Effector memory CD4-positive, alpha-beta T cell (primary cell): ENCODE data around the gene RGS6.

Experiments
- DNase-seq, 3 donors: peaks; one replicate each; pipeline ENCODE4 v3.0.0-alpha.2; 2020
- H3K27ac ChIP-seq: 2 replicates; pipeline ENCODE4 v1.7.0; 2013; ENCODE audit warnings: mild to moderate bottlenecking, low read length, moderate library complexity; ENCODE audit not compliant: insufficient read depth, poor library complexity, severe bottlenecking
- H3K27me3 ChIP-seq: replicated peaks from 2 replicates; pipeline ENCODE4 v1.7.0; 2013; ENCODE audit warnings: mild to moderate bottlenecking, low read length; ENCODE audit not compliant: insufficient read depth, control insufficient read depth, poor library complexity, severe bottlenecking
- H3K36me3 ChIP-seq: 2 replicates; pipeline ENCODE4 v1.7.0; 2013; ENCODE audit warnings: mild to moderate bottlenecking, low read length, moderate library complexity; ENCODE audit not compliant: control insufficient read depth, insufficient read depth
- H3K4me1 ChIP-seq: 2 replicates; pipeline ENCODE4 v1.7.0; 2013; ENCODE audit warnings: low read length, mild to moderate bottlenecking; ENCODE audit not compliant: control insufficient read depth, insufficient read depth, poor library complexity, severe bottlenecking
- H3K4me3 ChIP-seq: 2 replicates; pipeline ENCODE4 v1.7.0; 2013; ENCODE audit warnings: low read length, low read depth, mild to moderate bottlenecking; ENCODE audit not compliant: insufficient read depth, poor library complexity, severe bottlenecking
- H3K9me3 ChIP-seq: 2 replicates; pipeline ENCODE4 v1.7.0; 2013; ENCODE audit warnings: mild to moderate bottlenecking, low read length, moderate library complexity; ENCODE audit not compliant: control insufficient read depth

Gene RGS6

GRCh38 chr14:72172597-72172996 lies 240.4 kb downstream of the RGS6 start:
- Histone ChIP-seq H3K4me1 (no peaks in the 10 kb centered on the region), H3K9me3 (no peaks in the 10 kb centered on the region), H3K27me3 (peaks cover 3% of the 10 kb centered on the region), H3K36me3 (no peaks in the 10 kb centered on the region), H3K4me3 (no peak overlapping the region), H3K27ac (no peak overlapping the region)
- DNase-seq: no peak

DNA sequence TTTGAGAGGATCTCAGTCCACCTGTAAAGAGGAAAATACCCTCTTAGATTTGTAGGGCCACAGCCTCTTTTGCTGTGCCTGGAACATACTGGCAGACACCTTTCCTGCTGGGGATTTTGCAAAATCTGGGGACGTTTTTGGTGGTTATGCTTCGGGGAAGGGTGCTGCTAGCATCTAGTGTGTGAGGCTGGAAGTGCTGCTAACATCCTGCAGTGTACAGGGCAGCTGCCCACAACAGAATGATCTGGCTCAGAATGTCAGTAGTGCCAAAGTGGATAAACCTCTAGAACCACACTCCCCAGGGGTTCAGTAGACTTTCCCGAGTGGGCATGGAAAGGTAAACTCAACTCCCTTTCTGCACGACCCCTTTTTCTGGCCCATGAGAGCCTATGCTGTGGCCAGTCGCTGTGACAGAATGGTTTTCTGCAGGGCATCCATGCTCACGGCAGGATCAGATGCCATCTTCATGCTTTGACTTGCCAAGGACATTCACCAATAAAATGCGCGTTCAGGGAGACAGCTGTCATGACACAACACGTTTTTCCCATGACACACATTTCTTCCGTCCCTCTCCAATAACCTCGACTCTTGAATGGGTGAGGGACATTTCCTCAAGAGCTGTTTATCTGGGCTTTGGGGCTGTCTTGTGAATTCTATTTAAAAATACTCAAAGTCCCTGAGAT lies 240.9 kb downstream of the RGS6 start:
- Histone ChIP-seq H3K9me3 (no peaks in the 10 kb centered on the region), H3K36me3 (no peaks in the 10 kb centered on the region), H3K27ac (no peak overlapping the region), H3K4me1 (no peaks in the 10 kb centered on the region), H3K4me3 (no peak overlapping the region), H3K27me3 (peaks cover under 1% of the 10 kb centered on the region)
- no peak for DNase-seq

GRCh38 chr14:72177251-72177650 lies 245.0 kb downstream of the RGS6 start:
- H3K27me3 ChIP-seq: no peaks in the 10 kb centered on the region
- DNase-seq: no peak
- H3K36me3 ChIP-seq: no peaks in the 10 kb centered on the region
- H3K9me3 ChIP-seq: no peaks in the 10 kb centered on the region
- no peak overlapping the region for H3K27ac ChIP-seq
- no peak overlapping the region for H3K4me3 ChIP-seq
- H3K4me1 ChIP-seq: no peaks in the 10 kb centered on the region

DNA sequence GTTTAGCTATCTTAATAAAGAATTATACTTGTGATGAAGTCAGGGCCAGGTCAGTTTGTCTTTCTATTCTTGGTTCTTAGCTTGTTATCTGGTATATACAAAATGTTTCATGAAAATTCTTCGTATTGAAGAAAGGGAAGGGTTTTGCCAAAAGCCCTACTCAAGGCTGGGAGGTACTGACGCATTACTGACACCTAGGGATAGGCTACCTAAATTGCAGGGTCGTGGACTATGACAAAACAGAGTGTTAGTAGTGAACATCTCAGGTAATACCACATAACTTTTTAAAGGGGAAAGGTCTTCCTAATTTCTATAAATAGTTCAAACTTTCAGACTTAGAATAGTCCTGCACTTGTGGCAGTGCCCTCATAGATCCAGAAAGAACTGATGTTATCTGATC lies 246.3 kb downstream of the RGS6 start:
- DNase-seq: no peak
- no peak overlapping the region for H3K27ac ChIP-seq
- H3K36me3 ChIP-seq: no peaks in the 10 kb centered on the region
- H3K4me3 ChIP-seq: no peak overlapping the region
- no peaks in the 10 kb centered on the region for H3K4me1 ChIP-seq
- H3K27me3 ChIP-seq: no peaks in the 10 kb centered on the region
- no peaks in the 10 kb centered on the region for H3K9me3 ChIP-seq

- no peaks in the 10 kb centered on the region for H3K4me1 ChIP-seq
- H3K36me3 ChIP-seq: no peaks in the 10 kb centered on the region
- no peak overlapping the region for H3K4me3 ChIP-seq
- no peak overlapping the region for H3K27ac ChIP-seq
- no peak for DNase-seq
- no peaks in the 10 kb centered on the region for H3K9me3 ChIP-seq
- H3K27me3 ChIP-seq: no peaks in the 10 kb centered on the region
Measured at GRCh38 chr14:72182708-72183432, 250.6 kb downstream of the RGS6 start.

- H3K27me3 ChIP-seq: no peaks in the 10 kb centered on the region
- H3K27ac ChIP-seq: no peak overlapping the region
- H3K36me3 ChIP-seq: no peaks in the 10 kb centered on the region
- DNase-seq: no peak
- H3K9me3 ChIP-seq: no peaks in the 10 kb centered on the region
- no peak overlapping the region for H3K4me3 ChIP-seq
- no peaks in the 10 kb centered on the region for H3K4me1 ChIP-seq
Measured at GRCh38 chr14:72183631-72184030, 251.4 kb downstream of the RGS6 start.

GRCh38 chr14:72186523-72186922 lies 254.3 kb downstream of the RGS6 start:
- Histone ChIP-seq H3K9me3 (no peaks in the 10 kb centered on the region), H3K4me1 (no peaks in the 10 kb centered on the region), H3K27ac (no peak overlapping the region), H3K4me3 (no peak overlapping the region), H3K27me3 (no peaks in the 10 kb centered on the region), H3K36me3 (no peaks in the 10 kb centered on the region)
- no peak for DNase-seq

DNA sequence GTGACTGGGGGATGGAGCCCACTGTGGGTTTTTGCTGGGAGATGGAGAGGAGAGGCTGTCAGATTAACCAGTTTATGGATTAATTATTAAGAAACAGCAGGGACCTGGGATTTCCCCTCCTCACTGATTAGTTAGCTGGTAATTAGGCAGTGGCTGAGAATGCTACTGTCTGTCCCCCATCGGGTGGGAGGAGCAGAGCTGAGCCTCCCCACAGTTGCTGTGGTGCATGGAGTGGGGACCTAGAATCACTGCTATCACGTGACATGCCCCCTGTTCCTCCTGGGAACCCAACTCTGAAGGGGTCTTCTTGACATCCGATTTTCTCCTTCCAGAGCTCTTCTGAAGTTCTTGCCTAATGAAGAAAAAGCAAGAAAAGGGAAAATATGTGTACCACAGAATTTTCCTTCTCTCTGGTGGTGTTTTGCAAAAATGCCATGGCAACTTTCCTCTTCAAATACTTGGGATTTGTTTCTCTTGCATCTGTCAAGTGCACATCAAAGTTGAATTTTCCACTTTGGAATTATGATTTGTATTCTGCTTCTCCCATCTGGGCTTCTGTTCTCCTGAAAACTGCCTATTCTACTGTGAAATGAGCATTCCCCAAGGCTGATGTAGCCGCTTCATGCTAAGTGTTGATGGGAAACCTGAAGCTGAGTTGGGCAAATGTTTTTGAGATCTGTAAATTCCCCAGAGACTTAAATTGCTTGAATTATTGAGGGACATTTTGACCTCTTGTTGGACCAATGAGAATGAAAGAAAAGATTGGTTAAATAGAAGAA lies 264.2 kb downstream of the RGS6 start:
- Histone ChIP-seq H3K9me3 (no peaks in the 10 kb centered on the region), H3K4me1 (no peaks in the 10 kb centered on the region), H3K27me3 (no peaks in the 10 kb centered on the region), H3K27ac (no peak overlapping the region), H3K4me3 (no peak overlapping the region), H3K36me3 (no peaks in the 10 kb centered on the region)
- no peak for DNase-seq

DNA sequence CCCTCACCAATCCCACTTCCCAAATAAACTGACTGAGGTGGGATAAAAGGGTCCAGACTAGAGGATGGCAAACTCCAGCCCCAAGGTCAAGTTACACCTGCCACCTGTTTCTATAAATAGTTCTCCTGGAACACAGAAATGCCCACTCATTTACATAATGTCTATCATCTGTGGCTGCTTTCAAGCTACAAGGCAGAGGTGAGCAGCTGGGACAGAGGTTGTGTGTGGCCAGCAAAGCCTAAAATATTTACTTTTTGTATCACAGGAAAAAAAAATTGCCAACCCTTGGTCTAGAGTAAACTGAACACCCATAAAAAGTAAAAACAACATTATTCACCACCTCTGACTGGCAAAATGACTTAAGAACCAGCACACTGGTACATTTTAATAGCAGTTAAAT lies 269.4 kb downstream of the RGS6 start:
- Histone ChIP-seq H3K27me3 (no peaks in the 10 kb centered on the region), H3K4me3 (no peak overlapping the region), H3K4me1 (no peaks in the 10 kb centered on the region), H3K9me3 (no peaks in the 10 kb centered on the region), H3K27ac (no peak overlapping the region), H3K36me3 (no peaks in the 10 kb centered on the region)
- no peak for DNase-seq

DNA sequence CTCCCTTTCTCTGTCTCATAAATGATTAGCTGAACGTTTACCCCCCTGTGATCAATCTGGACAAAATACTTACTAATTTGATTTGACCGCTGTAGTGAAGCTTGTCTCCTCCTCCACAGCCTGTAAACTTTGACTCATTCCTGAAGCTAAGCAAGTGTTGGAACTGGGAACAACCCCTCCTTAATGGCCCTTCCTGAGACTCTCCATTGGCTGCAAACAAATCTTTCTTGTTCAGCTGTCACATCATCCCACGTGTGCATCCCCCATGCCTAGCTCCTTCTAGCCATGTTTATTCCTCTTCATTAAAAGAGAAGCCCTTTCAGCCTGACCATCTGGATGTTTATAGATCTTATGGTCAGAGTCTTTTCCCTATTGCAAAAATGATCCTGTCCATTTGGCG lies 281.2 kb downstream of the RGS6 start:
- no peak for DNase-seq
- no peaks in the 10 kb centered on the region for H3K9me3 ChIP-seq
- no peaks in the 10 kb centered on the region for H3K27me3 ChIP-seq
- no peak overlapping the region for H3K4me3 ChIP-seq
- H3K4me1 ChIP-seq: no peaks in the 10 kb centered on the region
- H3K36me3 ChIP-seq: no peaks in the 10 kb centered on the region
- no peak overlapping the region for H3K27ac ChIP-seq
